Measurements from ENCODE around the gene PLXND1.

PLXND1 gene

DNA sequence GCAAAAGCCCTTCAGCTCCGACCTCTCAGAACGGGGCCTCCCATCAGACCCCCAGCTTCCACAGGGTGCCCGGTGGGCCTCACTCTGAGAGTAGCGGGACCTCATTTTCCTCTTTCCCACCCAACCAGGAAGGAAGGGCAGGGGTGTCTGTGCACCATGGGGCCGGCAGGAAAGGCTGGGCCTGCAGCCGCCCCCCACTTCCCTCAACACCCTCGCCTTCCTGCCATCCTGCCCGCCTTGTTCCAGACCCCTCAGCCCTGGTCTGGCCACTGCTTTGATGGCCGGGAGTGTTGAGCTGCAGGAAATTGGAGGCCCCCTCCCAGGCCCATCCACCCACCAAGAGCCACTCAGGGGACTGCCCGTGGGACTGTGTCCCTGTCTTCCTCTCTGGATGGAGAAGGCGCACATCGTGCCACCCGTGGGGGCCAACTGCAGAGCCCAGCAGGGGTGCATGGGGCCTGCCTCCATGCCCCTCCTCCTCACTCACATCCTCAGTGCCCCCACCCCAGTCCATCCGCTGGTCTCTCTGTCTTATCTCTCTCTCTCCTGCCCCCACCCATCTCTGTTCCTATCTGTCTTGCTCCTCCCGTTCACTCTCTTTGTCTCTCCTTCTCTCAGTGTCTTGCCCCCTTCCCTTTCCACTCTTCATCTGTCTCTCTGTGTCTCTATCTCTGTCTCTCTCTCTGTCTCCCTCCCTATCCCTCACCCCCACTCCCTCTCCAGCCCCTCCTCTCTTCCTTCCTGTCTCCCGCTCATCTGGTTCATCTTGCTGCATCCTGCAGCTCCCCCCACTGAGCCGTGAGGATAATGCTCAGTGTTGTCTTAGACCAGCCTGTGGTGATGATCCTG lies 1.8 kb upstream of the PLXND1 start:
- Histone ChIP-seq H3K4me3 (peak overlapping the region; percentile 84; the same call in 1 of the 2 replicates), H3K9me3 (ENCODE audit: low read depth, low read length) (no peaks in the 10 kb centered on the region), H3K27ac (no peak overlapping the region), H3K9ac (ENCODE audit: insufficient read length) (peak overlapping the region; percentile 81), H3K36me3 (ENCODE audit: insufficient read depth, low read length) (no peaks in the 10 kb centered on the region)
- TF ChIP-seq FOXP2 (optimal IDR thresholded peaks at IDR 0.05; ENCODE audit: control extremely low read depth, extremely low read length, insufficient read depth) (no peak), POLR2AphosphoS5 (IDR thresholded peaks at IDR 0.05; ENCODE audit: borderline replicate concordance, low read depth, low read length) (no peak), EZH2 (IDR thresholded peaks at IDR 0.05) (no peak)
- DNase-seq (ENCODE audit: low read depth, low spot score) = no peak

DNA sequence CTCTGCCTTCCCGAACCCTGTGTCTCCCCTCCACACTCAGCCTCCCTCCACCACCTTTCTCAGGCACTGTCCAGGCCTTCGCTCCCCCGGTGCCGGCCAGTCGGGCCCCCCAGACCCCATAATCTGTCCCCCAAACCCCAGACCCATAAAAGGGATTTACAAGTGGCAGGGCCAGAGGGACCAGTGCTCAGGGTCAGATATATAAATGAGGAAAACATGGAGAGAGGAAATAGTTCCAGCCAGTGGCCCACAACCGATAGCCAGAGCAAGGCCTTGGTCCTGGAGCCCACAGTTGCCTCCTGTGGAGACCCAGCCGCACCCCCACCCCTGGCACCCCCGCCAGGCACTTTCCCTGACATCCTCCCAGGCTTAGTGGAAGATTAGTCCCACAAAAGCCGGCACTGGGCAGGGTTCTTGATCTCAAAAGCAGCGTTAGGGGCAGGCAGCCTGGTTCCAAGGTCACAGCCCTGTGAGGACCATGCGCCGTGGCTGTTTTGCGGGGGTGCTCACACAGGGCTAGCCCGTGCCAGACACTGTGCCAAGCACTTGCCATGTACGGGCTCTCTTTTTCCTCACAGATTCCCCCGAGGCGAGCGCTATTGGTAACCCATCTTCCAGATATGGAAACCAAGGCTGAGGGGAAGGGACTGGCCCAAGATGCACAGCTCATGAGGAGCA lies 1.1 kb upstream of the PLXND1 start:
- H3K27ac ChIP-seq = peak overlapping the region; percentile 75
- TF ChIP-seq EZH2 (IDR thresholded peaks at IDR 0.05) (no peak), FOXP2 (optimal IDR thresholded peaks at IDR 0.05; ENCODE audit: control extremely low read depth, extremely low read length, insufficient read depth) (no peak), POLR2AphosphoS5 (IDR thresholded peaks at IDR 0.05; ENCODE audit: borderline replicate concordance, low read depth, low read length) (no peak)
- no peaks in the 10 kb centered on the region for H3K9me3 ChIP-seq (ENCODE audit: low read depth, low read length)
- peak overlapping the region; percentile 81 for H3K9ac ChIP-seq (ENCODE audit: insufficient read length)
- peak overlapping the region; percentile 84 for H3K4me3 ChIP-seq
- DNase-seq (ENCODE audit: low read depth, low spot score) = no peak
- H3K36me3 ChIP-seq (ENCODE audit: insufficient read depth, low read length) = no peaks in the 10 kb centered on the region

DNA sequence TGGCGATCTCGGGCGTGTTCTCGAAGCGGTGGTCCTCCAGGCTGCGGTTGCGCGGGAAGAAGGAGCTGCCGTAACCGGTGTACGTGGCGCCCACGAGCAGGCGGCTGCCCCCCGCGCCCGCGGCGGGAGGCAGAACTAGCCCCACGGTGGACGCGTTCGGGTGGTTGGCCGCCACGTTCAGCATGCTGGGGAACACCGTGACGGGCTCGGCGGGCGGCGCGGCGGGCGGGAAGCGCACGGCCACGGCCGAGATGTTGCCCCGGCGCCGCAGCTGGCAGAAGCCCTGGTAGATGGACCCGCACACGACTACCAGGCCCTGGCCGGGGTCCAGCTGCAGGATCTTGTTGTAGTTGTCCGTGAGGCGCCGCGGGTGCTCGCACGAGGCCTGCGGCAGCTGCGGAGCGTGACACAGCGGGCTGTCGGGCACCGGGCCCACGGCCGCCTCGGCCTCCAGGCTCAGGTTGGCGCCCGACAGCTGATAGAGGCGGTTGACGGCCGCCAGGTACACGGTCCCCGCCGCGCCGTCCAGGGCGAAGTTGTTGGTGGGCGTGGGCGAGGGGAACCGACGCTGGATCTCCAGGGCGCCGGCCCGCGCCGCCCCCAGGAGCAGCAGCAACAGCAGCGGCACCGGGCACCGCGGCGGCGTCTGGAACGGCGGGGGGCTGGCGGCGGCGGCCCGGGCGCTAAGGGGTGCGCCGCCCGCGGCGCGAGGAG lies 397 bp downstream of the PLXND1 start:
- Histone ChIP-seq H3K36me3 (ENCODE audit: insufficient read depth, low read length) (no peaks in the 10 kb centered on the region), H3K9ac (ENCODE audit: insufficient read length) (peak overlapping the region; percentile 66), H3K27ac (no peak overlapping the region), H3K9me3 (ENCODE audit: low read depth, low read length) (no peaks in the 10 kb centered on the region), H3K4me3 (peak overlapping the region; percentile 96)
- TF ChIP-seq EZH2 (IDR thresholded peaks at IDR 0.05) = no peak
- TF ChIP-seq FOXP2 (optimal IDR thresholded peaks at IDR 0.05; ENCODE audit: control extremely low read depth, extremely low read length, insufficient read depth) = no peak
- no peak for TF ChIP-seq POLR2AphosphoS5 (IDR thresholded peaks at IDR 0.05; ENCODE audit: borderline replicate concordance, low read depth, low read length)
- DNase-seq (ENCODE audit: low read depth, low spot score) = no peak

DNA sequence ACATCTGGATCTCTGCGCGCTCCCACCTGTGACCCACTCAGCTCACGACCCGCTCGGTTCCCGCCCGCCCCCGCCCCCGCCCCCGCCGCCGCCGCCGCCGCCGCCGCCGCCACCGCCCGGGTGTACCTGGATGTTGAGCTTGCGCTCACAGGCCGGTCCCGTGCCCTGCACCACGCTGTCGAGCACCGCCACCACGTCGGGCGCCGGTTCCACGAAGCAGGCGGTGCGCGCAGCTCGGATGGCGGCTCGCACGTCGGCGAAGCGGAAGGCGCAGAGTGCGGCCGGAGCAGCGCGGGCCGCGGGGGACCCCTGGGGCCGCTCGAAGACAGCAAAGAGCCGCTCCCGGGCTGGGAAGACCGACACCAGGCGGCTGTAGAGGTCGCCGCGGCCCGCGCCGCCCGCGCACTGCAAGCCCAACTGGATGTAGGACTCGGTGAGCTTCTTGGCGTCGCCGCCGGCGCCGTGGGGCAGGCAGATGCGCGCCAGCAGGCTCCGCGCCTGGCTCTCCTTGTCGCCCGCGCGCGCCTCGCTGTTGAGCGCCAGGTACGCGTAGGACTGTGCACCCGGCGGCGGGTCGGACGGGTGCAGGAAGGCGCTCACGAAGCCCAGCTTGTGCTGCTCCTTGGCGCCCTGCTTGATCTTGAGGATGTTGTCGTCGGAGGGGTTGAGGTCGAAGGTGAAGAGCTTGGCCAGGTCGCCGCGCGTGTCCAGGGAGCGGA lies 1.1 kb downstream of the PLXND1 start:
- Histone ChIP-seq H3K9me3 (ENCODE audit: low read depth, low read length) (no peaks in the 10 kb centered on the region), H3K9ac (ENCODE audit: insufficient read length) (peak overlapping the region; percentile 66), H3K4me3 (peak overlapping the region; percentile 96), H3K27ac (no peak overlapping the region), H3K36me3 (ENCODE audit: insufficient read depth, low read length) (no peaks in the 10 kb centered on the region)
- TF ChIP-seq FOXP2 (optimal IDR thresholded peaks at IDR 0.05; ENCODE audit: control extremely low read depth, extremely low read length, insufficient read depth) (no peak), POLR2AphosphoS5 (IDR thresholded peaks at IDR 0.05; ENCODE audit: borderline replicate concordance, low read depth, low read length) (no peak), EZH2 (IDR thresholded peaks at IDR 0.05) (no peak)
- no peak for DNase-seq (ENCODE audit: low read depth, low spot score)

DNA sequence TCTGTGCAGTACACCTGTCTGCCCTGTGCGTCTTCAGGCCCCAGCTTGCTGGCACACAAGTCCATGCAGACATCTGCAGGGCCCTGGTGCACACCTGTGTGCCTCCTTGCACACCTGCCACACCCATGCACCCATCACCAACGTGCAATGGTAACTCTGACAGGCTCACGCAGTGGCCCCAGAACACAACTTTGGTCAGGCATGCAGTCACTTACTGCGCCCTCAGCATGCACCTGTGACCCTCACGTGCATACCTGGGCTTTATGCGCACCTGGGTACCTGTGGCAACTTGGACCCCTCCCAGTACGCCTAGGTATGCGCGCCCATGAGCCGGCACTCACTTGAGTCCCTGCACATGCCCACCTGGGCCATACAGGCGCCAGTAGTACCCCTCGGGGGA lies 1.7 kb downstream of the PLXND1 start:
- no peak overlapping the region for H3K9ac ChIP-seq (ENCODE audit: insufficient read length)
- no peak for TF ChIP-seq FOXP2 (optimal IDR thresholded peaks at IDR 0.05; ENCODE audit: control extremely low read depth, extremely low read length, insufficient read depth)
- TF ChIP-seq POLR2AphosphoS5 (IDR thresholded peaks at IDR 0.05; ENCODE audit: borderline replicate concordance, low read depth, low read length) = no peak
- no peak for TF ChIP-seq EZH2 (IDR thresholded peaks at IDR 0.05)
- no peak for DNase-seq (ENCODE audit: low read depth, low spot score)
- H3K27ac ChIP-seq = no peak overlapping the region
- no peaks in the 10 kb centered on the region for H3K9me3 ChIP-seq (ENCODE audit: low read depth, low read length)
- H3K36me3 ChIP-seq (ENCODE audit: insufficient read depth, low read length) = no peaks in the 10 kb centered on the region
- peak overlapping the region; percentile 78 for H3K4me3 ChIP-seq

DNA sequence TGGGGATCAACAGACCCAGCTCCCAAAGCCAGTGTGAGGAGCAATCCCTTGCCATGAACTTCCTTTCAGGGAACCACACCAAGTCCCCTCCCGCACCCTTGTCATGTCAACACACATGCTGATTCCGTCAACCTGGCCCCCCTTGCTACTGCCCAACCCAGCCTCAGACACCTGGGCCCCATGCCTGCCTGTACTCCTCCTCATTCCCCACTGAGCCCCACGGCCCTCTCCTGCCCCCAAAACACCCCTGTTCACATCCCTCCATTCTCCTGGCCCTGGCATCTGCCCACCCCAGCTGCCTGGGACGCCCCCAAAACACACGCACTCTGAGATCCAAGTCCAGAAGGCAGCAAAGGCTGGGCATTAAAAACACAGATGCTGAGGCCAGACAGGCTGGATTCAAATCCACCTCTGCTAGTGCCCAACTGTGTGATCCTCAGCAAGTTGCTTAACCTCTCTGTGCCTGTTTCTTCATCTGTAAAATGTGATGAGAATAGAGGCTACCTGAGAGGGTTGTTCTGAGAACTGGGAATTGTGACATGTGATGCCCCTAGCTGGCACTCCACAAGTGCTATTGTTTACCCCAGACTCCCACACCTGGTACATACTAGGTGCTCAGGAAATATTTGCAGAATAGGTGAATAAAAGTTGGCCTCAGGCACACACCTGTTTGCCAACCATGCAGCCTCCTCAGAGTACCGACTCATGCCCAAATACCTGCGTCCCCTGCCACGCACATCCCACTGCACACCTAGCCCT lies 2.3 kb downstream of the PLXND1 start:
- H3K9ac ChIP-seq (ENCODE audit: insufficient read length) = no peak overlapping the region
- DNase-seq (ENCODE audit: low read depth, low spot score) = no peak
- no peaks in the 10 kb centered on the region for H3K36me3 ChIP-seq (ENCODE audit: insufficient read depth, low read length)
- H3K9me3 ChIP-seq (ENCODE audit: low read depth, low read length) = no peaks in the 10 kb centered on the region
- TF ChIP-seq FOXP2 (optimal IDR thresholded peaks at IDR 0.05; ENCODE audit: control extremely low read depth, extremely low read length, insufficient read depth) = no peak
- TF ChIP-seq EZH2 (IDR thresholded peaks at IDR 0.05) = no peak
- TF ChIP-seq POLR2AphosphoS5 (IDR thresholded peaks at IDR 0.05; ENCODE audit: borderline replicate concordance, low read depth, low read length) = no peak
- H3K27ac ChIP-seq = no peak overlapping the region
- peak overlapping the region; percentile 78 for H3K4me3 ChIP-seq

DNA sequence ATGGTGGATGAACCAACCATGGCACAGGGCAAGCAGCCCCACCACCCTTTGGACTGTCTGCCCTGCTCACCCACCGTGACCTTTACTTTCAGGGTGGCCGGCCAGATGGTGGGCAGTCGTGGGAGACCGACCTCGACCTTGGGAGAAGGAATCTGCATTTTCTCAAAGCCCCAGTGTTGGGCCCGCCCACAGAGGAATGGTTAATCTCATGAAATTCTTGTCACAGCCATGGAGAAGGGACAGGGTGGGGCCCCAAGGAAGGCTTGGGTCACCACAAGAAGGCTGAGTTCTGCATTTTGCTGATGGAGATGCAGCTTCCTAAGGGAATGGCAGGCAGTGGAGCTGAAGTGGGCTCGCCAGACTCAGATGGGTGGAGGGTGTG lies 2.9 kb downstream of the PLXND1 start:
- DNase-seq (ENCODE audit: low read depth, low spot score) = no peak
- TF ChIP-seq FOXP2 (optimal IDR thresholded peaks at IDR 0.05; ENCODE audit: control extremely low read depth, extremely low read length, insufficient read depth) (no peak), POLR2AphosphoS5 (IDR thresholded peaks at IDR 0.05; ENCODE audit: borderline replicate concordance, low read depth, low read length) (no peak), EZH2 (IDR thresholded peaks at IDR 0.05) (no peak)
- Histone ChIP-seq H3K27ac (no peak overlapping the region), H3K9me3 (ENCODE audit: low read depth, low read length) (no peaks in the 10 kb centered on the region), H3K36me3 (ENCODE audit: insufficient read depth, low read length) (no peaks in the 10 kb centered on the region), H3K4me3 (peak overlapping the region; percentile 78), H3K9ac (ENCODE audit: insufficient read length) (no peak overlapping the region)
